NCI-H146 treated with DMSO at 0.1 percent for 48 hours (cell line): Measurements from ENCODE around the gene ABHD5.

Experiments
- DNase-seq: peaks from one replicate; lab custom pipeline; 2025; ENCODE audit not compliant: unreplicated experiment; lab: John Stamatoyannopoulos, UW

Gene ABHD5

GRCh38 chr3:43753741-43754715 lies 63.3 kb downstream of the ABHD5 start:
- no peak for DNase-seq

- no peak for DNase-seq
Measured at GRCh38 chr3:43755516-43756200, 64.9 kb downstream of the ABHD5 start.

DNA sequence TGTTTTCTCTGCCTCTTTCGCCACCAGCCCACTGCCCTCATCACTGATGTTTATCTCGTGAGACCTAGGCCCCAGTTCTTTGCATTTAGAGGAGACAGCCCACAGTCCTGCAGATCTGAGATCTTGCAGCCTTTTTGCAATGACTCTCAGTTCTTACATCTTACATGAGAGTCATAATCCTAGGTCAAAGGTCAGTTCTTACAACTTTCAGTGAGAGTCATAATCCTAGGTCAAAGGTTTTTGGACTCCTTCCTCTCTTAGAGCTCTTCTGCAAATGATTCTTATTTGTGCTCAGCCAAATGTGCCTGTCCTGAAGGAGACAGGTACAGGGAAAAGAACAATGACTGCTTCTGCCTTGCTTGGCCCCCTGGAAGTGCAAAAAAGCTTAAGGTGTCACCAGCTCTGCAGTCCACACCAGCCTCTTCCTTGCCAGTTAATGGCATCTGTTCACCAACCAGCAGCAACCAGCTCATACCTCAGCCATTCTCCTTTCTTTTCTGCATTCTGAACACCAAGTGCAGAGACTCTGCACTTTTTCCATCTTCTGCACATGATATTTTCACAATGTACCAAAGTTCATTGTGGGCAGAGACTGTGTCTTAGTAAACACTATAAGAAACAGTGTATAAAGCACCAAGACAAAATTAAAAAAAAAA lies 67.1 kb downstream of the ABHD5 start:
- DNase-seq: no peak

- DNase-seq: no peak
Measured at GRCh38 chr3:43758592-43759225, 68.0 kb downstream of the ABHD5 start.

DNA sequence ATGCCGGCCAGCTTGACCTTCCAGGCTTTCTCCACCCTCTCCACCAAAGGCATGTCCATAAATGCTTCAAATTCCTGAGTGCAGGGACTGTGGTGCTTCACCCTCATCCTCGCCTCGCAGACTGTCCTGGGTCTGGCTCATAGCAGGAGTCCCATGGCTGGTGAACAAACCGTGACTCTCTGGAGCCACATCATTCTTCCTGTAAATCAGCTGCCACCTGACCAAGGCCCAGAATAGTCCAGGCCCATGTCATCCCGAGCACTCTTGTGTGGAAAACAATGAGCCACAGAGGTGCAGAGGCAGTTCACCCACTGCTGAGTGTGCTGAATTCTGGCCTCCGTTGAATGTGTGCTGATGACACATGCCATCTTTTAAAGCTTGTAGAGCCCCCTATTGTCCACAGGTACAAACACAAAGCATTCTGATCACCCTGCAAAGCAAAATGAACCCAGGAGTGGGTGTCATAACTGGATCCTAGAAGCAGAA lies 68.6 kb downstream of the ABHD5 start:
- DNase-seq: no peak

DNA sequence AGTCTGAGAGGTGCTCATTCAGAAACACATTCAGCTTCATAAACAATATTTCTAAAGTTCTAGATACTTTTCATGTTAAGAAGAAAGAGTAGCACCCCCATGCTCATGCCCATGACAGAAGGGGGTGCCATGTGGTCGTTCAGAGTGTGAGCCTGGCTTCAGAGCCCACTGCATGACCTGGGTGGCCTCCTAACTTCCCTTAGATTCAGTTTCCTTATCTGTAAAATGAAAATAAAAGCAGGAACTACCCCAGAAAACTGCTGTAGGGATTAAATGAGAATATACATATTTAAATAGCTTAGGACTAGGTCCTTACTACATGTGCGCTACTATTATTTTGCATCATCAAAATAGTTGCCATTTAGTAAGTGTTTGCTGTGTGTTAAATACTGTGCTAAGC lies 69.2 kb downstream of the ABHD5 start:
- DNase-seq: no peak

DNA sequence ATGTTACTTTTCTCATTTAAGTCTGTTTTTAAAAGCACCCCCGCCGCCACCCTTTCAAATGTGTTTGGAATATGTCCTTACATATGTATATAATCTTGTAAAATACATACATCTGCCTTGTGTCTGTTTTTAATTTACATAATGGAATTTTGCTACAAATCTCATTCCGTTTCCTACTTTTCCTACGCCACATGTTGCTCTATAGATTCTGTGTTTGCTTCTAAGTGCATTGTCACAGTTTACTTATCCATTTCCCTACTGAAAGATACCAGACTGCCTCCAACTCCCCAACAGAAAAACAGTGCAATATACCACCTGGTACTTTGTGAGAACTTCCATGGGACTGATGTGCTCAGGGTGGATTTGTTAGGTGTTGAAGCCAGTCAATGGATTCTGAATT lies 70.2 kb downstream of the ABHD5 start:
- no peak for DNase-seq

GRCh38 chr3:43762451-43762850 lies 71.7 kb downstream of the ABHD5 start:
- no peak for DNase-seq

DNA sequence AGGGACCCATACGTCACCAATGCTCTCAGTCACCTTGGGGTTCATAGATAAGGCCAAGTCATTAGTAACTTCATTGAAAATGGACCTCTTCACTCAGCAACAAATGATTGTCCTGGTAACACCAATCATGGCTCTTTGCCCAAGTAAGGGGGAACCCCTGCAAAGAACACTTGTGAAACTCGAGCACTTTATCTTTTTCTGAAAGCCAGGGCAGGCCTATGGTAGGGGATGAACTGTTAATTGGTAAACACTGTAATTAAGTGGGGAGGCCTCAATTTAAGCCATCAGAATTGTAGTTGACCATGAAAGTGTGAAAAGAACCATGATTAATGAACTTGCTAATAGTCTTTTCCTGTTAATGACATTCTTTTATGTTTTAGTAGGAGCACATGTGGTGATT lies 73.3 kb downstream of the ABHD5 start:
- no peak for DNase-seq

- DNase-seq: no peak
Measured at GRCh38 chr3:43764471-43764870, 73.7 kb downstream of the ABHD5 start.

- DNase-seq: no peak
Measured at GRCh38 chr3:43765521-43765971, 74.8 kb downstream of the ABHD5 start.

DNA sequence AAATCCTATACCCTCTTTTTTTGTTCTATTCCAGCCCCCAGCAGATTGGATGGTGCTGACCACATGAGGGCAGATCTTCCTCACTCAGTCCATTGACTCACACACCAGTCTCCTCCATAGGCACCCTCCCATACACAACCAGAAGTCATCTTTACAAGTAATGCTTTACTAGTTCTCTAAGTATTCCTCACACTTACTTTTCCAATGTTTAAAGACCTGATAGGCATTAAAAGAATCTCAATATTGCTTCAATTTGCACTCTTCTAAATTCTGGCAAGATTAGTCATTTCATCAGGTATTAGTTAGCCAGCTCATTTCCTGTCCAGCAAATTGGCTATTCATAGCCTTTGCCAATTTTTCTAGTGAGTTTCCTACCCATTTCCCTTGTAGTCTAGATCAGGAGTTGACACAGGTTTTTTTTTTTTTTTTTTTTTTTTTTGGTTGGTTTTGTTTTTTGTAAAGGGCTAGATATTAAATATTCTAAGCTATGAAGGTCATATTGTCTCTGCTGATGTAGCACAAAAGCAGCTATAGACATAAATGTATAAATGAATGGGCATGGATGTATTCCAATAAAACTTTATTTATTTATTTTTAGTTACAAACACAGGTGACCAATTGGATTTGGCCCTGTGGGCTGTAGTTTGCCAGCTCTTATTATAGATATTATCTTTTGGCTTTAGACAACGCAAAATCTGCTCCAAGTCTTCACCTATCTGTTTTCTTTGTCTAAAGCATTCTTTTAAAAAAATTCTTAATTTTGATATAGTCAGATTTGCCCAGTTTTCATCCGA lies 76.1 kb downstream of the ABHD5 start:
- no peak for DNase-seq

DNA sequence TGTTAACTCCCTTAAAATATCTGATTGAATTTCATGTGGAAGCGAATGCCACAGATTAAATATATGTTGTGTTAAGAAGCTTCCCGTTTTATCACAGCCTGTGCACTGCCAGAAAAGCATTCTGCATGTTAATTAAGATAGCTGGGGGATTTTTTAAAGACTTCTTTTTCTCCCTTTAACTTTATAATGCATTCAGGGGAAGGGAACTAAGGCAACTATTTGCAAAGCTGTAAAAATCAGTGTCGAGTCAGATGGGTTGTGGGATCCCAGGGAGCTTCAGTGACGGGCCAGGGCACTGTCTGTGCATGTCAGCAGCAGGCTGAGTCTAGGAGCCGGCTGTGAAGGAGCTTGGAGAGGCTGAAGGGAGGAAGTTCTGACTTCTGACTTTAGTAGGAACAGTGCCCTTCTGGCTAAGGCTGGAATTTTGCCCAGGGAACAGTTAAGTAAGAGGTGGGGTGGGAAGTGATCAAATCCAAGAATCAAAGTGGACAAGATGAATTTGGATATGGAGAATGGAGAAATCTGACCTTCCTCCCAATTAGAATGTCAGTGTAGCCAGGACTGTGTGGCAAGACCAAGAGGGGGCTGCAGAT lies 77.7 kb downstream of the ABHD5 start:
- no peak for DNase-seq

- peak; percentile 34 for DNase-seq
Measured at GRCh38 chr3:43769097-43769884, 78.6 kb downstream of the ABHD5 start.

- no peak for DNase-seq
Measured at GRCh38 chr3:43769885-43770425, 79.2 kb downstream of the ABHD5 start.

- no peak for DNase-seq
Measured at GRCh38 chr3:43770426-43771103, 79.8 kb downstream of the ABHD5 start.

DNA sequence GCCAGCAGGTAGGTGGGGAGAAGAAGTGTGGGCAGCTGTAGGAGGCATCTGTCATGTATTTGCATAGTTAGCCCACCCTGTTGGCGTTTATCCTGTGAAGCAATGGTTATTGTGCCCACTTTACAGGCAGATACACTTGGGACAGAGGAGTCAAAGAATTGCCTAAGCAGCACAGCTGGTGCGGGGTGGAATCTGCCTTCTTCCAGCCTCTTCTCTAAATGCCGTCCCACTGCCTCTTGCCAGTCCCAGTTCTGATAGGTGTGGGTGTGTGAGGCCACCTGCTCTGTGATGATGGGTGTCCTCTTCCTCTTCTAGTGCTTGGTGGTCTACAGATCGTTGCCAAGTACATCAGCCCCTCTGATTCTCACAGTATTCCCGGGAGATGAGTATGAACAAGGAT lies 80.9 kb downstream of the ABHD5 start:
- DNase-seq: no peak
